HAP-1 (cell line): ENCODE results near the gene GUCY1B1.

Experiments
- DNase-seq, 2 experiments: peaks; one replicate each; pipeline ENCODE4 v3.0.0-alpha.2; 2016 to 2020; ENCODE audit warnings: low spot score in 2 of 2
- H3K27me3 ChIP-seq: fragments of 250-450 bp; sonication (Bioruptor Pico); 2 replicates; pipeline ENCODE4 v1.5.1; 2020; ENCODE audit warnings: low read depth, mild to moderate bottlenecking, moderate library complexity
- H3K36me3 ChIP-seq: fragments of 250-450 bp; sonication (Bioruptor Pico); replicated peaks from 2 replicates; pipeline ENCODE4 v1.5.1; 2020; ENCODE audit warnings: mild to moderate bottlenecking
- H3K4me1 ChIP-seq: fragments of 250-450 bp; sonication (Bioruptor Pico); 2 replicates; pipeline ENCODE4 v1.5.1; 2020; ENCODE audit warnings: mild to moderate bottlenecking
- H3K4me3 ChIP-seq: fragments of 250-450 bp; sonication (Bioruptor Pico); 2 replicates; pipeline ENCODE4 v1.5.1; 2020; ENCODE audit warnings: mild to moderate bottlenecking, moderate library complexity
- H3K9me3 ChIP-seq: fragments of 250-450 bp; sonication (Bioruptor Pico); 2 replicates; pipeline ENCODE4 v1.5.1; 2020; ENCODE audit warnings: mild to moderate bottlenecking, moderate library complexity
- in situ Hi-C: fragments of 300-500 bp; cut with MboI; formaldehyde crosslinking; loops from 3 replicates; pipeline ENCODE4 v1.14.3; 2020; ENCODE audit warnings: low sequenced_read_pairs, inconsistent platforms, mixed read lengths

The GUCY1B1 gene

DNA sequence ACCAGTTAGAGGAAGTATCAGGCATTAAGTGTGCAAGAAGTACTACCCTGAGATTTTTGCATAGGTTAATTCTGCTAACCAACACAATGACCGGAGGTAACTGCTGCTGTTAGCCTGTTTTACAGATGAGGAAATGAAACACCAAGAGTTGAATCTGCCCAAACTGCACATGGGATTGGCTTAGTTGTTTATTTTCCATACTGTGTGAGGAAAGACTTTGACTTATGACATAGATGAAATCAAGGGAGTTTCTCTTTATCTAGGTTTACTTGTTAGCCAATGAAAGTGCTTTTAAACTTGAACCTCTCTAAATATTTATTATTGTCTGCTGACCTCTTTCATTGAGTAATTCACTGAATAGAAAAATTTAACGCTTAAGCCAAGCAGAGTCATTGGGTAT, 10.3 kb downstream of the GUCY1B1 start:
- H3K4me3 ChIP-seq: no peak overlapping the region
- H3K36me3 ChIP-seq: no peaks in the 10 kb centered on the region
- H3K9me3 ChIP-seq: no peaks in the 10 kb centered on the region
- in situ Hi-C loops: no loop called here
- DNase-seq: no peak
- no peaks in the 10 kb centered on the region for H3K27me3 ChIP-seq
- H3K4me1 ChIP-seq: no peaks in the 10 kb centered on the region; the same call in 1 of the 2 replicates

GRCh38 chr4:155772459-155773195, 13.8 kb downstream of the GUCY1B1 start:
- Histone ChIP-seq H3K27me3 (no peaks in the 10 kb centered on the region), H3K9me3 (no peaks in the 10 kb centered on the region), H3K4me3 (no peak overlapping the region), H3K36me3 (no peaks in the 10 kb centered on the region), H3K4me1 (peaks cover 5% of the 10 kb centered on the region)
- no peak for DNase-seq
- in situ Hi-C loops: no loop called here

DNA sequence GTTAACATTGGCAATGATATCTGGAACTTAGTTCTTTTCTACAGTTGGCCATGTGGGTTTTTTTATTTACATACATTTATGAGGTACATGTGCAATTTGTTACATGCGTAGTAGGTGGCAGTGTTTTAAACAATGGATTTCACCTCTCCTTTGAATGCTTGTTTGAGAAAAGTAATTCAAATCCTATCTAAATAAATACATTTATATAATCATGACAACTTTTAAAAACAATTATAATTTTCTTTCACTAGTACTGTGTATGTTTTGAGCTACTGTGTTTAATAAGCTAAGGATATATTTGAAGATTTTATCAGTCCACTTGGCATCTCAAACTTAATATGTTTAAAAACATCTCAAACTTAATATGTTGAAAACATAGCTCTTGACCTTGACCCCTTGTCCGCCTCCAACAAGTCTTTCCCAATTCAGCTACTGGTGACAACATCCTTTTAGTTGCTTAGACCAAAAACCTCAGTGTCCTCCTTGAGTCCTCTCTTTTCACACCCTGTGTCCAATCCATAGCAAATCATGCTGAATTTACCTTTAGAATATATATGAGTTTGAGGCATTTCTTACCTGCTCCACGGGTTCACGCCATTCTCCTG, 14.5 kb downstream of the GUCY1B1 start:
- Histone ChIP-seq H3K4me1 (peaks cover 5% of the 10 kb centered on the region), H3K9me3 (no peaks in the 10 kb centered on the region), H3K4me3 (no peak overlapping the region), H3K36me3 (no peaks in the 10 kb centered on the region), H3K27me3 (no peaks in the 10 kb centered on the region)
- in situ Hi-C loops: no loop called here
- no peak for DNase-seq

DNA sequence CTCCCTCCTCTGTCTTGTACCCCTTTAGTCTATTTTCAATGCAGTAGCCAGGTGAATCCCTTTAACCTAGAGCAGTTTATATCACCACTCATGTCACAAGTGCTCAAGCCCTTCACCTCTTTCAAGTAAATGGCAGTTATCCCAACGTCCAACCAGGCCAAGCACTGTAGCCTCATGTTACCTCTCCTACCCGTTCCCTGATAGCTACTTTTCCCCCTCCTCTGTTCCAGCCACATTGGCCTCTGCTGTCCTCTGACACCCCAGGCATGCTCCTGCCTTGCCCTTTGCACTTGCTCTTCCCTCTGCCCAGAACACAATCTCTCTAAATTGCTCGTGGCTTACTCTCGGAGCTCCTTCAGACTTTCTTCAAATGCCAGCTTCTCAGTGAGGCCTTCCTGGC, 15.2 kb downstream of the GUCY1B1 start:
- DNase-seq: no peak
- Histone ChIP-seq H3K27me3 (no peaks in the 10 kb centered on the region), H3K4me1 (peaks cover 5% of the 10 kb centered on the region), H3K4me3 (no peak overlapping the region), H3K9me3 (no peaks in the 10 kb centered on the region), H3K36me3 (no peaks in the 10 kb centered on the region)
- in situ Hi-C loops: no loop called here

DNA sequence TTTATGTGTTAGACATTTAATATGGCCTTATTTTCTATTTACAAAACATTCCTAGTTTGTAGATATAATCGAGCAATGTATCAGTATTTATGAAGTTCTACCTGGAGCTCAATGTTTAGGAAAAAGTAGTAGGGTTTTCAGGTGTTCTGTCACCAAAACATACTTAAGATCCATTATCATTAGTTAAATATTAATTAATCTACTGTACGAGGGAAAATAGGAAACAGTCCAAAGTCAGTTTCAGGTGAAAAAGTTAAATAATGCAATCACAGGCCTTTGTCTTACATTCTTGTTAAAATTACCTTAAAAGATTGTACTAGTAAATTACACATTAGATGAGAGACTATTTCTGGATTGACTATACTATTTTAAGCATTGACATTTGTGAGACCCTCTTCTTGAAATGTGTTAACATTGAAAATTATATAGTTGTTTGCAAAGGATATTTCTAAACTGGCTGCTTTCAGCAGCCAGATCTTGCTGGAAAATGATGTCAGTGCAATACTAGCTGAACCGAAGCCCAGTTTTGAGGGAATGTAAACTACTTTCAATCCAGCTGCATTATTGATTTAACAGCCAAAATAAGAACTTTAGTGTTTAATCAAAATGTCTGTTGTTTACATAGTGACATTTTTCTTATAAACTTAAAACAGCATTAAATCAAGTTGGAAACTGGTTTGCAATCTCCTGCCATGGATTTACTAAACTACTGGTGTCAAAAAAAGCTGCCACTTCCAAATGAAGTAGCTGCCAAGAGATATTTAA, 19.3 kb downstream of the GUCY1B1 start:
- H3K9me3 ChIP-seq: no peaks in the 10 kb centered on the region
- in situ Hi-C loops: loop anchor here (25.0 kb wide), 1 partner anchor 366 kb away; no protein-coding TSS in a partner anchor
- no peaks in the 10 kb centered on the region for H3K36me3 ChIP-seq
- no peaks in the 10 kb centered on the region for H3K27me3 ChIP-seq
- peaks cover 5% of the 10 kb centered on the region for H3K4me1 ChIP-seq
- no peak overlapping the region for H3K4me3 ChIP-seq
- no peak for DNase-seq

DNA sequence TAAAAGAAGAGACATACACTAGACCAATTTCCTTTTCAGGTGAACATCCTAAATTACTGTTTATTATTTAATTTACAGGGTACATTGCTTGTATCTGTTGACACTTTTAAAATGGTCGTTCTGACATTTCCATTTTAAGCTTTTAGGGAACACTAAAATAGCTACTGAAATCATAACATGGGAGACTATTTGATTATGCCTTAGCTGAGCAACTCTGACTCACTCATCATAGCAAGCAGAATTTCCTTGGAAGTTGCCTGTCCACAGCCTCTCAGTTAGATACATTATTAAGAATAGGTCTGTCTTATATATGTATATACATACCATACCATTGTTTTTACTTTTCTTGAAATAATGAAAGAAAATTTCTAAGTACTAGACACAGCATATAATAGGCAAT, 22.0 kb downstream of the GUCY1B1 start:
- H3K4me1 ChIP-seq: peaks cover 5% of the 10 kb centered on the region
- H3K36me3 ChIP-seq: no peaks in the 10 kb centered on the region
- in situ Hi-C loops: loop anchor here (25.0 kb wide), 1 partner anchor 368 kb away; no protein-coding TSS in a partner anchor
- H3K4me3 ChIP-seq: no peak overlapping the region
- H3K27me3 ChIP-seq: no peaks in the 10 kb centered on the region
- no peak for DNase-seq
- no peaks in the 10 kb centered on the region for H3K9me3 ChIP-seq

DNA sequence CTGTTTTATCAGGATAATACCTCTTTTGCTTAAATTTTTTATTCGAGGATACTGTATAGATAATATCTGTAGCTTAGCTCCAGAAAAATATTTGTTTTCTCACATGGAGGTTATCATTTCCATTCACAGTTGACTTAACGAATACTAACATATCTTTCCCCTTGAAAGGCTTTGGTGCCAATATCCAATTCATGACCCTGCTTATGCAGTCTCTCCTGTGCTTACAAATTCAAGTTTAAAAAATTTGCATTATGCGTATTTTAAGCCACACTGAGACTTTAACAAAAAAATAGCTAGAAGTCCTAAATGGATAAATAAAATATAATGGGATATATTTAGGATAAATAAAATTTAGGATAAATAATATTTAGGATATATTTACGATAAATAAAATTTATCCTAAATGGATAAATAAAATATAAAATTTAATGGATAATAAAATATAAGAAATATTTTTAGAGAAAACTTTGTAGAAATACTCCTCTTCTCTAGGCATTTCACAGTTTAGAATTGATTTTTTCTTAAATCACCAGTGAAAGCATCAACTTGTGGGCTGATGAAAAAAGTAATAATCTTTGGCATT, 22.5 kb downstream of the GUCY1B1 start:
- Histone ChIP-seq H3K36me3 (no peaks in the 10 kb centered on the region), H3K4me3 (no peak overlapping the region), H3K9me3 (no peaks in the 10 kb centered on the region), H3K4me1 (peaks cover 5% of the 10 kb centered on the region), H3K27me3 (no peaks in the 10 kb centered on the region)
- DNase-seq: no peak
- in situ Hi-C loops: loop anchor here (25.0 kb wide), 1 partner anchor 369 kb away; no protein-coding TSS in a partner anchor

DNA sequence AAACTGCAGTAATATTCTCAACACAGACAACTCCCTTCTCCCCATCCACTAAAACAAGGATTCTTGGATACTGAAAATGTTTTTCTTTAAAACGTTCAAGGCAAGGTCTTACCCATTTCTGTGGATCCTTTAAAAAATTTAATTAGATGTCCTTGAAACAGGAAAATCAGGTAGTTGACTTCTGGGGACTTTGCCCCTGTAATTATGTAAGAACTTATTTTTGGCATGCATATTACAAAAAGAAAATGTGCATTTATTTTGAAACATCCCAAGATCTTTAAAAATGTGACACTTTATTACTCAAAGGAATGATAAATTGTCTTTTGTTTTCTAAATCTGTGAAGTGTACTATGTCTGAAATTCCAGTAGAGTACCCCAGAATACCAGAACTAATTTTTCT, 25.8 kb downstream of the GUCY1B1 start:
- Histone ChIP-seq H3K27me3 (no peaks in the 10 kb centered on the region), H3K36me3 (no peaks in the 10 kb centered on the region), H3K4me3 (no peak overlapping the region), H3K9me3 (no peaks in the 10 kb centered on the region), H3K4me1 (no peaks in the 10 kb centered on the region)
- DNase-seq: no peak
- in situ Hi-C loops: loop anchor here (25.0 kb wide), 1 partner anchor 372 kb away; no protein-coding TSS in a partner anchor

- no peaks in the 10 kb centered on the region for H3K9me3 ChIP-seq
- no peaks in the 10 kb centered on the region for H3K4me1 ChIP-seq
- DNase-seq: no peak
- H3K36me3 ChIP-seq: no peaks in the 10 kb centered on the region
- no peaks in the 10 kb centered on the region for H3K27me3 ChIP-seq
- no peak overlapping the region for H3K4me3 ChIP-seq
- in situ Hi-C loops: loop anchor here (25.0 kb wide), 1 partner anchor 374 kb away; no protein-coding TSS in a partner anchor
Measured at GRCh38 chr4:155785828-155786227, 27.0 kb downstream of the GUCY1B1 start.

DNA sequence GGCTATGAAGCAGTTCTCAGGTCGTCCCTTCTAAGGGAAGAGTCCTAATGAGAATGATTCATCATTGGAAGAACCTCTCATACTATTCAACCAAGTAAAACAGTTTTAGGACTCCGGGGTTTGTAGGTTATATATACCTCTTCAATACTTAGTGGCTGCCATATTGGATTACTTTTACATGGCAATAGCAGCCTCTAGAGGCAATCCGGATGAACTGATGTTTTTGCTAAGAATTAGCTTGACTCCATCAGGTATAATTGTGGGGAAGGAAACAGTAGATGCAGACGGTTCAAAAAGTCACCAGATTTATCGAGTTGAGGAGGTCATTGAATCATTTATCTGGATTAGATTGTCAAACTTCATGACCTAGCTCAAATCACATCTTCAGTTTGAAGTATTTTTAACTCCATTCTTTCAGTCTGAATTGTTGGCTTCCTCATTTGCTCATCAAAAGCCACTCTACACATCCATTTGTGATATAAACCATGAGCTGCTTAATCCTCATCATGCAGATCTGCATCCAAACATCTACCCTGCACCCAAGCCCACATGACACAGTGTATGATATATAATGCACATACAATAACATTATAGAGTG, 28.4 kb downstream of the GUCY1B1 start:
- Histone ChIP-seq H3K4me1 (no peaks in the 10 kb centered on the region), H3K4me3 (no peak overlapping the region), H3K9me3 (no peaks in the 10 kb centered on the region), H3K36me3 (no peaks in the 10 kb centered on the region), H3K27me3 (no peaks in the 10 kb centered on the region)
- in situ Hi-C loops: loop anchor here (25.0 kb wide), 1 partner anchor 375 kb away; no protein-coding TSS in a partner anchor
- DNase-seq: peak; percentile 31 to 62

- H3K27me3 ChIP-seq: no peaks in the 10 kb centered on the region
- in situ Hi-C loops: loop anchor here (25.0 kb wide), 1 partner anchor 377 kb away; no protein-coding TSS in a partner anchor
- H3K36me3 ChIP-seq: no peaks in the 10 kb centered on the region
- no peak for DNase-seq
- H3K4me3 ChIP-seq: no peak overlapping the region
- no peaks in the 10 kb centered on the region for H3K9me3 ChIP-seq
- no peaks in the 10 kb centered on the region for H3K4me1 ChIP-seq
Measured at GRCh38 chr4:155789391-155789790, 30.6 kb downstream of the GUCY1B1 start.

DNA sequence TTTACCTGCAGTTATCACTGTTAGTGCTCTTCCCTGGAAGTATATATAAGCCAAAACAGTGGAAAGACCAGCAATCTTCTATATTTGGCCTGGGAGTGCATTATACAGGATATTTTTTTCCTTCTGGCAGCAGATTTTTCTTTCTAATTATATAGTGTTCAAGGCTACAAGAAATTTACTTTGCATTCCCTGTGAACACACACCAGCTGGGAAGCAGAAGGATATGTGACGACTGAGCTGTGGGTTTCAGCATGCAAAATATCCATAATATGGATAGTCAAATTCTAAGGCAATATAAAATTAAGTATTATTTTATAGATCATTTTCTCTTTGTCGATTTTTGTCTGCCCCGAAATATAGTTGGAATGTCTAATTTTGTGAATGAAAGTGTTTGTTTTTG, 31.2 kb downstream of the GUCY1B1 start:
- in situ Hi-C loops: loop anchor here (25.0 kb wide), 1 partner anchor 378 kb away; no protein-coding TSS in a partner anchor
- H3K27me3 ChIP-seq: no peaks in the 10 kb centered on the region
- H3K9me3 ChIP-seq: no peaks in the 10 kb centered on the region
- H3K4me1 ChIP-seq: no peaks in the 10 kb centered on the region; the same call in 1 of the 2 replicates
- no peaks in the 10 kb centered on the region for H3K36me3 ChIP-seq
- no peak overlapping the region for H3K4me3 ChIP-seq
- DNase-seq: no peak

DNA sequence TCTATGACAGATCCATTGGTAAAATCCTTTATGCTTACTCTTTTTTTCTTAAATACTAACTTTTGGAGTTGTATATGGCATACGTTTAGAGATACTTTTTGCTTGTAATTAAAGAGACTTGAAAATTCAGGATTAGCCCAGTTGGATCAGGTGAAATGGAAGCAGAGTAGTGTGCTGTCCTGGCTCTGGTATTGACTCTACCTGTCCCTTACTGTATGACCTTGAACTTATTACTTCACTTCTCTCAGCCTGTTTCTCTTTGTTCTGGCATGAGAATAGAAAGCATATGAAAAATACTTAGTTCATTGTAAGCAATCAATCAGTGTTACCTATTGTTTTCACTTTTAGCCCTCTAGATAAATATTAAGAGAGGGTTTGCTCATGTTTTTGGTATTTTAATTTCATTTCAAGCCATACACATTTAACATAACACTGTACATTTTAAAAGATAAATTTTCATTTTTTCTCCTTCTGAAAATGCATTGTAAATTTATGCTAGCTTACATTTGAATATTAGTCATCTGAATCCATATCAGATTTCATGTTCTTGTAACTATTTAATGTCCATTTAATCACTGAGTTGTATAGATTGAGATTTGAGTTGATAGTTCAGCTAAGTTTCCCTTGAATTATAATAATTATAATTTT, 35.9 kb downstream of the GUCY1B1 start:
- no peak for DNase-seq
- in situ Hi-C loops: loop anchor here (25.0 kb wide), 1 partner anchor 382 kb away; no protein-coding TSS in a partner anchor
- H3K9me3 ChIP-seq: no peaks in the 10 kb centered on the region
- no peaks in the 10 kb centered on the region for H3K27me3 ChIP-seq
- no peak overlapping the region for H3K4me3 ChIP-seq
- no peaks in the 10 kb centered on the region; the same call in 1 of the 2 replicates for H3K4me1 ChIP-seq
- no peaks in the 10 kb centered on the region for H3K36me3 ChIP-seq
